Fibroblast of skin of scalp (primary cell): ENCODE data around the gene TRIM8.

Source experiments
- DNase-seq: peaks from one replicate; pipeline ENCODE4 v3.0.0-alpha.2; 2013

The TRIM8 gene

DNA sequence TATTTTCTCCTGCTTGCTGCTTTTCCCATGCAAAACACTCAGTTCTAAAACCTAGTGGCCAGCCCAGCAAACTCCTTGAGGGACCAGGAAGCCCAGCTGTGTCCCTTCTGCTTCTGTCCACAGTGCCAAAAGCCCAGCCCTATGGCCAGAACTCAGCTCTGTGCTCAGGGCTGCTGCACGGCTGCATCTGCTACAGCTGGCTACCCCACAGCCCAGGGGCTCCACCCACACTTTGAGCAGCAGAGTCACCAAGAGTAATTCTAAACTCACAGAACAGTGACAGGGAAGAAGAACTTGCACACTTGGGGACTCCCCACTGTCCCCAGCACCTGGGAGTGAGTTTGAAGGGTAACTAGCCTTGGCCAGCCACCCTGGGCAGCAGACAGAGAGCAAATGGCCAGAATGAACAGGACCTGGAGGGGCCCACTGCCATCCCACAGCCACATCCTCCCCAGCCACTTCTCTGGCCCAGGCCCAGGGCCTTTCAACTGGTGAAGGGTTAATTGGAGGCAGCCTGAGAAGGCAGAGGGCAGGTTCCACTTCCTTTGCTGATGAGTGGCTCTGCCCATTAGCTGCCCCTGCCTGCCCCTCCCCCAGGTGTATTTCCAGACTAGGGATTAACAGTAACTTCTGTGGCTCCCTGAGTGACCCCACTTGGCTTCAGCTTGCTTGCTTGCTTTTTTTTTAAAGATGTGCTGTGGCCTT, 28.1 kb upstream of the TRIM8 start:
- DNase-seq = no peak

GRCh38 chr10:102617041-102617440, 27.2 kb upstream of the TRIM8 start:
- DNase-seq = no peak

DNA sequence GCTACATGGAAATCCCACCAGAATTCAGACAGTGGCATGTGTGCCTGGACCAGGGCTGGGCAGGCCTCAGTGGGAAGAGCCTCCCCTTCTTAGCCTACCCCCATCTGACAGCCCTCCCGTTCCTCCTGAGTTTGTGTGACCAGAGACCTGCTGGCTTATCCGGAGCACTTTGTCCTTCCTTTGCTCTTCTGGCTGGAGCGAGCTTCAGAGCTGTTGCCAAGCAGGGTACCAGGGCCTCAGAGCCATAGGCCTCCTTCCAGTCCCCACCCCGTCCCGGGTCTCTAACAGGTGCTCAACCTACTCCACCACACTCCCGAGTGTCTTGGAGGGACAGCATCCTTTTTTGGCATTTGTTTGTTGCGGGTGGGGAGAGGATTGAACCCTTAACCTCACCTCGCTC, 26.5 kb upstream of the TRIM8 start:
- DNase-seq = no peak

DNA sequence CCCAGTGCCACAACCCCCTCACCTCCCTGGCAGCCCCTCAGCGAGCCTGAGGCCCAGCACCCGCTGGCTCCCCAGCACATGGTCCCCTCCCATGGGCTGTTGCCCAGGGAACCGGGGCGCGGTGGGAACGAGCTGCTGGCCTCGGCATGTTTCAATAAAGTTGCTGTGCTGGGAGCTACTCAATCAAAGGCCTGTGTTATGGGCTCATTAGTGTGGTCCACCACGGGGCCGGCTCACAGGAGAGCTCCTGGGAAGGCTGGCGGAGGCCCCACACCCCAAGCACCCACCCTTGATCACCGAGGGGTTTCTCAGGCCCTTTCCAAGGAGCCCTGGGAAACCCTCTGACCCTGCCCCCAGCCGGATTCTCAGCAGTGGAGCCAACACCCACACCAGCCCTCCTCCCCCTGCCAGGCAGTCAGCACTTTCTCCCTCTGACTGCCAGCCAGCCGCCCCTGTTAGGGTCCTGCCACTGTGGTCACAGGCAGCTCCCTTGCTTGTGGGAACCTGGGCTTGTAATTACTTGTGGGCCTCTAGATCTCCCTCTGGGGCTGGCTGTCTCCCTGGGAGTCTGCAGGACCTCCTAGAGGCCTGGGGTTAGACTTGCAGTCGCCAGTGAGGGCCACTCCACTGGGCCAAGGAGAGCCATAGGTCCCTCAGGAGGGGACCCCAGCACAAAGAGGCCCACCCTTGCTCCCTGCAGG, 24.8 kb upstream of the TRIM8 start:
- no peak for DNase-seq

GRCh38 chr10:102620138-102620590, 24.1 kb upstream of the TRIM8 start:
- DNase-seq = no peak

DNA sequence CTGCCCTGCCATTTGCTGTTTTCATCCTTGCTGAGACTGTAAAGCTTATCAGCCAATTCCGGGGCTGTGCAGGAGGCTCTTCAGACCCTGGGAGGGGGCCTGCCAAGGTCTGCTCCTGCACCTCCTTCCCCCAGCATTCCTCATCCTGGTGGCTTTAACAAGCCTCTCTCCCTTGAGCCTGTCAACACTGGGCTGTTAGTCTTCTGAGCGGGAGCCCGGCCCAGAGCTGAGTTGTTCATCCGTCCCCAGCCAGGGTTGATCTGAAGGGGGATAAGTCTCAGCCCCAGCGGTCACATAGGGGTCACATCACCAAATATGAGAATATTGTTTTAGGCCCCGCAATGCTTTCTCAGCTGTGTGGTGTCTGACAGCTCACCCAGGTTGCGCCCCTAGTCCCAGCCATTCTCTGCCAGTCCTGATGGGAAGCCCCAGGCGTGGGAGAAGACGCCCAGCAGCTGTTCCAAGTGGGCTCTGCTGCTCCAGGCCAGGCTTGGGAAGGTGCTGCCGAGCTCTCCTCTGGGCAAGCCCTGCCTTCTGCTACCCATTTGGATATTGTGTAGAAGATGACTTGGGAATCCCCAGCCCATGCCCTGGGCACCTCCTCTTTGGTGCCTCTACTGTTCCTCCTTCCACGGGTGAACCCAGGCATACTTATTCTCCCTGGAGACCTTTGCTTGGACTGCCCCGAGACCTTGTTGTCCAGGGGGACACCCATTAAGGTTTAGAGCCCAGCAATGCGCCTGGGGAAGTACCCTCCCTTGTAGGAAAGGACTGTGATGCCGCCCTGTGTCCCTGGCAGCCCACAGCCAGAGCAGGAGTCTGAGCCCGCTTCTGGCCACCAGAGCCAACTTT, 23.5 kb upstream of the TRIM8 start:
- no peak for DNase-seq

DNA sequence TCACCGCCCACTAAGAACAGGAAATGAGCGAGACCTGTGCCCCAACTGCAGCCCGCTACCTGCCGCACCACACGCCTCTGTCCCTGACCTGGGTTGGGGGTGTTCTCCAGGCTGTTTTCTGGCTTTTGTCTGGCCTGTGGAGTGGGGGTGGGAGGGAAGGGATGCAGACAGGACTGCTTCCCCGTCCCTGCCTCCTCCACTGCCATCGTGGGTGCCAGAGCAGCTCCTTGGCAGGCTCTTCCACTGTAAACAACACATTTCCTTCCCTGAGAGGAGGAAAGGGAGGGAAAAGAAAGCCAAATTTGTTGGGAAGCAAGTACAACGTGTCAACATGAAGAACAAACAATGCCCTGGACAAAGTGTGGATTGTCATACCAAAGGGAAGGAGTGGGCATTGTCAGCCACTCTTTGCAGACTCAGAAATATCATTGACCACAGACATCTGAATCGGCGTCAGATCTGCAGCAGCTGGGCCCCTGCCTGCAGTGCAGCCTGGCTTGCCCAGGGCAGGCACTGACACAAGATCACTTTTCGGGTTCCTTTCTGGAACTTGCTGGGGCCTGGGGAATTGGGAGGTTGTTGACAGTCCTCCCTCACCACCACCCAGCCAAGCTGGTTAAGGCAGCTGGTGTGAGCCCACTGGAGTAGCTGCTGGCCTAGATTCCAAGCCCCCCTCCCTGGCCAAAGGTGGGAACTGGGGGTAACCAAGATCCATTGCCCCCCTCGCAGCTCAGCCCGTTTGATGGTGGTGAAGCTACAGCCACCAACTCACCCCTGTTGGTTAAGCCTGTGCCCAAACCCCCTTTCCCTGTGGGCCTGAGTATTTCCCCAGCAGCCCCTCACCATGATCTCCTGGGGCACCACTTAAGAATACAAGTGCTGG, 22.6 kb upstream of the TRIM8 start:
- DNase-seq = no peak

GRCh38 chr10:102624094-102624493, 20.2 kb upstream of the TRIM8 start:
- DNase-seq = no peak

- DNase-seq = no peak
Measured at GRCh38 chr10:102624751-102625645, 19.3 kb upstream of the TRIM8 start.

GRCh38 chr10:102626026-102626685, 18.1 kb upstream of the TRIM8 start:
- DNase-seq = no peak

DNA sequence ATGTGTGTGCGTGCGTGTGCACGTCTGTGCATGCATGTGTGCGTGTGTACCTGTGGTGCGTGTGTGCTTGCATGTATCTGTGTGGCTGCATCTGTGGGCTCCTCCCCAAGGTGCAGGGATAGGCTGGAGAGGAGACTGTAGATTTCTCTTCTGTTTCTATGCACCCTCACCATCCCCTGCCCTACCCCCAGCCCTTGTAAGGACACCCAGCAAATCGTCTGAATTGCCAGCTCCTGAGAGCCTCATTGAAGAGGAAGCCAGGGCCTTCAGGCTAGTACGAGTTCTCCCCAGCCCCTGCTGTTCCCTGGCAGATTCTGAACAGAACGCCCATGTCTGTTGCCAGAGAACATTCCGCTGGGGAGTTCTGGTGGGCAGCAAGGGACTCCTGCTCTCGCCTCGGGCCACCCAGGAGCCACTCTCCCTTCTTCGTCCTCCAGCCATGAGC, 17.0 kb upstream of the TRIM8 start:
- DNase-seq = peak; percentile 42

GRCh38 chr10:102627736-102628293, 16.5 kb upstream of the TRIM8 start:
- peak; percentile 85 for DNase-seq

DNA sequence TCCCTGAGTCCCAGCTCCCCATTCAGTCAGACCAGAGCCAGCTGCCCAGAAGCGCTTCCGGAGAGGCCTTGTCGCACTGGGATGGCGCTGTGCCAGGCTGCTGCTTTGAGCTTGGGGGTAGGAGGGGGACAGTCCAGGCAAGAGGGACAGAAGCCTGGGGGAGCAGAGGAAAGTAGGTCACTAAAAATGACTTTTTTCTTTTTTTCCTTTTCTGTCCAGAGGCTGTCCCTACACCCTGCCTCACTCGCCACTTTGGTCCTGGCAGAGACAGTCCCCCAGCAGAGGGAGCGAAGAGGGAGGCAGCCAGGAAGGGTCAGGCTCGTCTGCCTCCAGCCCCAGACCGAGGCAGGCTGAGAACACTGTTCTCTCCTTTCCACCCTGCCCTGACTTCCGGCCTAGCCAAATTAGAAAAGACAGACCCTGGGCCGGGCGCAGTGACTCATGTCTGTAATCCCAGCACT, 15.8 kb upstream of the TRIM8 start:
- peak; percentile 37 for DNase-seq

GRCh38 chr10:102629661-102630614, 14.3 kb upstream of the TRIM8 start:
- peak; percentile 94 for DNase-seq

DNA sequence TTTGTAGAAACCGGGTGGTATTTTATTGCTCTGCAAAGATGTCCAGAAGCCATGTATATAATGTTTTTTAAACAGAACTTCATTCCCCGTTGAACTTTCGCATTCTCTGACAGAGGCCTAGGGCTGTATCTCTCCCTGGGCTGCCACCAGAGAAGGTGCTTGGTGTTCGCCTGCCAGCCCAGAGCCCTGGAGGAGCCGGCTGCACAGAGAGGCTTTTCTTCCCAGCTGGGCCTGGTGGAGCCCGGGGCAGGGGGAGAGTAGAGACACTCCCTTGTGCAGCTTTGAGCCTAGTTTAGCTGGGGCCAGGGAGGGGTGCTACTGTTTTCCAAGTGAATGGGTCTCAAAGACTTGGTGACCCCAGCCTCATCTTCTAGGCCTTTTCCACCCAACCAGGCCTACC, 13.6 kb upstream of the TRIM8 start:
- no peak for DNase-seq

DNA sequence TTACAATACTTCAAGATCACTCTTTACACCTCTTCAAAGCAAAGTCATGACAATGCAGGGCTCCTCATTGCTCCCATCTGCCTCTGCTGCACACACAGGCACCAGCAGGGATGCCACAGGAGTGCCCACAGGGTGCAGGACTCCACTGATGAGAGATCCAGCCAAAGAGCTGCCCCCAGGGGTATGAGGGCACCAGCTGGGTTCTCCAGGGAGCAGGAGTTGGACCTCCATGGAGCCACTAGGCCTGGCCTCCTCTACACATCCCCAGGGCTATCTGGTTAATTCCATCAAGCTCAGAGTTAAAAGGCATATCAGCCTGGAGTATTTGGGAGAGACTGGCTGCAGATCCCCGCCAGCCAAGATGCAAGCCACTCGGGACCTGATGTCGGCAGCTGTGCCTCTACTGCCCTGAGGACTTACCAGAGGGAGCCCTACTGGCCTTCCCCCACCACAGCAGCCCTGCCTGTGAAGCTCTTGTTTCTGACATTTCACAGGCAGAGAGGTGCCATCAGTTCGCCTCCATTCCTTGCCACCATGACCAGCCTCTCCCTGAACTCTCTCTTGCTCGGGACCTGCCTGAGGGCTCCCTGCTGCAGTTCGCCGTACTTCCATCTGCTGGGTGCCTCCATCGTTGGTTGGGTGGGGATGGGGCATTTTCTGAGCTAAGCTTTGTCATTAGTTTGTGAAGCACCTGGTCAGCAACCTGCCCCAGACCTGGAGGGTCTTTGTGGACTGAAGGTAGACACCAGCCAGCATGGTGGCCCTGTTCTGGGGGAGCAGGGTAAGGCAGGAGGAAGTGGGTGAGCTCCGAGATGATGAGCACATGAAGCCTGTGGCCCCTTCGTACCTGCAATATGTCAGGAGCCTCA, 12.5 kb upstream of the TRIM8 start:
- no peak for DNase-seq

DNA sequence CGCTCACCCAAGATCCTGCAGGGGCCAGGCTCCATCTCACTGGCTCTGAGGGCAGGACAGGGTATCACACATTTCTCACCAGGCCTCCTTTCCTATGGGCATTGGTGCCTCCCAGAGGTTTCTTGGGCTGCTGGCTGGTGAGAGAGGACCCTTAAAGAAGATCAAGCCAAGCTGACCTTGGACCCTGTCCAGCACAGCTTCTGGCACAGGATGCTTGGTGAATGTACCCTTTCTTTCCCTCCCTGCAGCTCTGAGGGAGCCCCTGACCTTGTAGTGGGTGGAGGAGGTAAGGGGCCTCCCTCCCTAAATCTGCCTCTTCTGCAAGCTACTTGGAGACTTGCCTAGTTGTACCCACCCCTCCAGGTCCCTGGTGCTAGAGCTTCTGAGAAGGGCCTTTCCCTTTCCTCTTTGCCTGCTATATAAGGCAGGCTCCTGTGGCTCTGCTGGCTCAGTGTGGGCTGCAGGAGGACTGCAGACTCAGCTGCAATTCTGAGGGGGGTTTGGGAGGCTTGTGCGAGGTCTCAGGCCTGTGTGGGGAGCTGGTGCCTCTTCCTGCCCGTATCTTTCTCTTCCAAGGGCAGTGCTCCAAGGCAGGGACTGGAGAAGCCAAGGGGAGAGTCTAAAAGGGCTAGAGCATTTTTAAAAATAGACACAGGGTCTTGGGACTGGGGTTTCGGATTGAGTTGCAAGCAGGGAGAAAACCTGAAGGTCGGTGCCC, 11.7 kb upstream of the TRIM8 start:
- DNase-seq = peak; percentile 49
